Measurements from ENCODE around the gene OGA. TPM values are rescaled to one million over a fixed set of nuclear protein-coding genes. Genes with fewer than 3 reads are reported as not detected.

The OGA gene
- total RNA-seq, 3 donors from 2014 or later (not counting 1 experiment from before 2014, with no cell fraction given): 427 to 488 (median 481) TPM

DNA sequence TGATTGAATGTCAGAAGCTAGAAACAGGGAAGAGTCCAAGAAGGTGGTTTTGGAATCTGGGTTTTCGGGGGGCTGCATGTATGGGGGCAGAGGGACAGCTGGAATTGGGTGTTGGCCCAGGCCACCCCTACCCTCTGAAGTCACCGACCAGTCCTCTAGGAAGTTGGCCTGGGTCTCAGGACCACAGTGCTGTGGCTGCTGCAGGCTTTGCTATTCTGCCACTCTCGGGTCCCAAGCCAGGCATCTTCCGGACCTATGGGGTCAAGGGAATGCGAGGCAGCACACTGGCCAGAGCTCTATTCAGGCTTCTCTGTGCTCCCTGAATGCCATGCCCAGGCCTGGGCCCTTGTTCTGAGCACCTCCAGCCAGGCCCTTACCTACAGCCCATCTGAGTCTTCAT is 55.5 kb downstream of the OGA start:
- Mint-ChIP-seq H3K36me3 (no peaks in the 10 kb centered on the region), H3K27ac (no peak overlapping the region), H3K4me3 (no peak overlapping the region), H3K9me3 (no peaks in the 10 kb centered on the region), H3K4me1 (no peaks in the 10 kb centered on the region), H3K27me3 (ENCODE audit: low read depth in 2 of 2) (peaks cover 0 to 19% of the 10 kb centered on the region in 2 donors)
- no peak overlapping the region for H3K27ac ChIP-seq (ENCODE audit: low read length)
- no peaks in the 10 kb centered on the region for H3K4me1 ChIP-seq (ENCODE audit: control insufficient read depth, insufficient read depth, low read length)
- DNase-seq: no peak
- H3K27me3 ChIP-seq (ENCODE audit: control insufficient read depth, insufficient read depth, low read length): no peaks in the 10 kb centered on the region
- intact Hi-C loops (cut with micrococcal nuclease): no loop called here
- no peaks in the 10 kb centered on the region for H3K9me3 ChIP-seq (ENCODE audit: control insufficient read depth, insufficient read depth, low read length)
- ATAC-seq: no peak
- WGBS (ENCODE audit: insufficient coverage): 87% methylated on average over 5 of the region's 5 CpGs
- H3K36me3 ChIP-seq (ENCODE audit: control insufficient read depth, insufficient read depth, low read length): no peaks in the 10 kb centered on the region
- no peak overlapping the region for H3K4me3 ChIP-seq (ENCODE audit: low read length)
- no peak for TF ChIP-seq CTCF (IDR thresholded peaks at IDR 0.05)

GRCh38 chr10:101761226-101761625 is 57.0 kb downstream of the OGA start:
- intact Hi-C loops (cut with micrococcal nuclease): no loop called here
- no peak for ATAC-seq
- Histone ChIP-seq H3K9me3 (ENCODE audit: control insufficient read depth, insufficient read depth, low read length) (no peaks in the 10 kb centered on the region), H3K4me3 (ENCODE audit: low read length) (no peak overlapping the region), H3K27me3 (ENCODE audit: control insufficient read depth, insufficient read depth, low read length) (no peaks in the 10 kb centered on the region), H3K4me1 (ENCODE audit: control insufficient read depth, insufficient read depth, low read length) (no peaks in the 10 kb centered on the region), H3K36me3 (ENCODE audit: control insufficient read depth, insufficient read depth, low read length) (no peaks in the 10 kb centered on the region), H3K27ac (ENCODE audit: low read length) (no peak overlapping the region)
- H3K27me3 Mint-ChIP-seq (ENCODE audit: low read depth in 2 of 2): peaks cover 6 to 20% of the 10 kb centered on the region in 2 donors
- TF ChIP-seq CTCF (IDR thresholded peaks at IDR 0.05): no peak
- no peaks in the 10 kb centered on the region for H3K4me1 Mint-ChIP-seq
- H3K4me3 Mint-ChIP-seq: no peak overlapping the region
- H3K36me3 Mint-ChIP-seq: no peaks in the 10 kb centered on the region
- no peak overlapping the region for H3K27ac Mint-ChIP-seq
- no peaks in the 10 kb centered on the region for H3K9me3 Mint-ChIP-seq
- no peak for DNase-seq
- 87% methylated on average over 8 of the region's 9 CpGs for WGBS (ENCODE audit: insufficient coverage)

- no peaks in the 10 kb centered on the region for H3K4me1 Mint-ChIP-seq
- H3K36me3 Mint-ChIP-seq: no peaks in the 10 kb centered on the region
- Histone ChIP-seq H3K9me3 (ENCODE audit: control insufficient read depth, insufficient read depth, low read length) (no peaks in the 10 kb centered on the region), H3K4me3 (ENCODE audit: low read length) (no peak overlapping the region), H3K36me3 (ENCODE audit: control insufficient read depth, insufficient read depth, low read length) (no peaks in the 10 kb centered on the region), H3K4me1 (ENCODE audit: control insufficient read depth, insufficient read depth, low read length) (no peaks in the 10 kb centered on the region), H3K27me3 (ENCODE audit: control insufficient read depth, insufficient read depth, low read length) (no peaks in the 10 kb centered on the region), H3K27ac (ENCODE audit: low read length) (no peak overlapping the region)
- no peak overlapping the region for H3K4me3 Mint-ChIP-seq
- H3K27ac Mint-ChIP-seq: no peak overlapping the region
- WGBS (ENCODE audit: insufficient coverage): 85% methylated on average over 3 of the region's 3 CpGs
- TF ChIP-seq CTCF (IDR thresholded peaks at IDR 0.05): no peak
- ATAC-seq (no peak), DNase-seq (no peak)
- intact Hi-C loops (cut with micrococcal nuclease): no loop called here
- H3K27me3 Mint-ChIP-seq (ENCODE audit: low read depth in 2 of 2): peaks cover 6 to 18% of the 10 kb centered on the region in 2 donors
- no peaks in the 10 kb centered on the region for H3K9me3 Mint-ChIP-seq
Observed at GRCh38 chr10:101760510-101760909, 57.7 kb downstream of the OGA start.

Measured in natural killer cell (primary cell).